ENCODE measurements around the gene TMIGD3.

TMIGD3 gene

GRCh38 chr1:111481387-111482221 is 21.8 kb downstream of the TMIGD3 start:
- Histone ChIP-seq H4K8ac (ENCODE audit: low read length) (no peak overlapping the region), H3K27me3 (ENCODE audit: control insufficient read depth in 1 of 2, insufficient read depth in 1 of 2, low read length in 2 of 2) (no peaks in the 10 kb centered on the region), H3K4ac (ENCODE audit: low read depth in 1 of 2, low read length in 2 of 2) (no peak overlapping the region), H3K36me3 (ENCODE audit: control insufficient read depth in 1 of 2, insufficient read depth in 2 of 2, low read depth in 1 of 2, low read length in 2 of 2) (no peaks in the 10 kb centered on the region), H2BK120ac (ENCODE audit: low read depth, low read length) (no peak overlapping the region), H2BK5ac (ENCODE audit: low read depth, low read length, poor library complexity, severe bottlenecking) (no peak overlapping the region), H2BK15ac (ENCODE audit: low read depth, poor library complexity, severe bottlenecking) (no peak overlapping the region), H2AK5ac (ENCODE audit: low read length, severe bottlenecking) (no peak overlapping the region), H2BK12ac (ENCODE audit: low read length in 2 of 2) (no peak overlapping the region), H4K91ac (ENCODE audit: low read length) (no peak overlapping the region), H3K27ac (ENCODE audit: low read length, poor library complexity, severe bottlenecking) (no peak overlapping the region), H3K9me3 (ENCODE audit: control insufficient read depth, low read length) (no peaks in the 10 kb centered on the region), H3K18ac (ENCODE audit: low read depth in 1 of 2, low read length in 2 of 2) (no peak overlapping the region), H3K4me2 (ENCODE audit: low read length, poor library complexity, severe bottlenecking) (no peak overlapping the region), H3K23ac (ENCODE audit: low read length in 2 of 2) (no peak overlapping the region), H3K9ac (ENCODE audit: low read length) (no peak overlapping the region), H3K79me1 (replicated peaks; ENCODE audit: low read length, poor library complexity, severe bottlenecking) (no peaks in the 10 kb centered on the region), H3K4me1 (ENCODE audit: control insufficient read depth, insufficient read depth, low read depth, low read length) (no peaks in the 10 kb centered on the region), H2AFZ (ENCODE audit: low read depth, low read length) (no peak overlapping the region), H3K4me3 (ENCODE audit: insufficient read depth in 1 of 2, low read depth in 1 of 2, low read length in 2 of 2) (no peak overlapping the region), H3K14ac (ENCODE audit: low read length in 2 of 2) (no peak overlapping the region)
- peak; percentile 77 for DNase-seq
- 53% methylated on average over 8 of the region's 8 CpGs for WGBS

GRCh38 chr1:111480674-111481073 is 22.8 kb downstream of the TMIGD3 start:
- Histone ChIP-seq H3K4me3 (ENCODE audit: insufficient read depth in 1 of 2, low read depth in 1 of 2, low read length in 2 of 2) (no peak overlapping the region), H2AK5ac (ENCODE audit: low read length, severe bottlenecking) (no peak overlapping the region), H2AFZ (ENCODE audit: low read depth, low read length) (no peak overlapping the region), H4K91ac (ENCODE audit: low read length) (no peak overlapping the region), H3K36me3 (ENCODE audit: control insufficient read depth in 1 of 2, insufficient read depth in 2 of 2, low read depth in 1 of 2, low read length in 2 of 2) (no peaks in the 10 kb centered on the region), H2BK12ac (ENCODE audit: low read length in 2 of 2) (no peak overlapping the region), H3K4me2 (ENCODE audit: low read length, poor library complexity, severe bottlenecking) (no peak overlapping the region), H2BK120ac (ENCODE audit: low read depth, low read length) (no peak overlapping the region), H3K18ac (ENCODE audit: low read depth in 1 of 2, low read length in 2 of 2) (no peak overlapping the region), H3K79me1 (replicated peaks; ENCODE audit: low read length, poor library complexity, severe bottlenecking) (no peaks in the 10 kb centered on the region), H3K9ac (ENCODE audit: low read length) (no peak overlapping the region), H3K14ac (ENCODE audit: low read length in 2 of 2) (no peak overlapping the region), H4K8ac (ENCODE audit: low read length) (no peak overlapping the region), H3K4me1 (ENCODE audit: control insufficient read depth, insufficient read depth, low read depth, low read length) (no peaks in the 10 kb centered on the region), H3K9me3 (ENCODE audit: control insufficient read depth, low read length) (no peaks in the 10 kb centered on the region), H3K4ac (ENCODE audit: low read depth in 1 of 2, low read length in 2 of 2) (no peak overlapping the region), H2BK5ac (ENCODE audit: low read depth, low read length, poor library complexity, severe bottlenecking) (no peak overlapping the region), H3K23ac (ENCODE audit: low read length in 2 of 2) (no peak overlapping the region), H3K27ac (ENCODE audit: low read length, poor library complexity, severe bottlenecking) (no peak overlapping the region), H2BK15ac (ENCODE audit: low read depth, poor library complexity, severe bottlenecking) (no peak overlapping the region), H3K27me3 (ENCODE audit: control insufficient read depth in 1 of 2, insufficient read depth in 1 of 2, low read length in 2 of 2) (no peaks in the 10 kb centered on the region)
- no peak for DNase-seq
- 67% methylated on average over 1 of the region's 1 CpG for WGBS

GRCh38 chr1:111476761-111477309 is 26.6 kb downstream of the TMIGD3 start:
- Histone ChIP-seq H3K4me2 (ENCODE audit: low read length, poor library complexity, severe bottlenecking) (no peak overlapping the region), H3K9me3 (ENCODE audit: control insufficient read depth, low read length) (no peaks in the 10 kb centered on the region), H2BK12ac (ENCODE audit: low read length in 2 of 2) (no peak overlapping the region), H2BK120ac (ENCODE audit: low read depth, low read length) (no peak overlapping the region), H3K14ac (ENCODE audit: low read length in 2 of 2) (no peak overlapping the region), H2AK5ac (ENCODE audit: low read length, severe bottlenecking) (no peak overlapping the region), H2AFZ (ENCODE audit: low read depth, low read length) (no peak overlapping the region), H2BK5ac (ENCODE audit: low read depth, low read length, poor library complexity, severe bottlenecking) (no peak overlapping the region), H3K4me3 (ENCODE audit: insufficient read depth in 1 of 2, low read depth in 1 of 2, low read length in 2 of 2) (no peak overlapping the region), H2BK15ac (ENCODE audit: low read depth, poor library complexity, severe bottlenecking) (no peak overlapping the region), H4K8ac (ENCODE audit: low read length) (no peak overlapping the region), H3K9ac (ENCODE audit: low read length) (no peak overlapping the region), H3K4me1 (ENCODE audit: control insufficient read depth, insufficient read depth, low read depth, low read length) (no peaks in the 10 kb centered on the region), H3K79me1 (replicated peaks; ENCODE audit: low read length, poor library complexity, severe bottlenecking) (no peaks in the 10 kb centered on the region), H3K18ac (ENCODE audit: low read depth in 1 of 2, low read length in 2 of 2) (no peak overlapping the region), H3K23ac (ENCODE audit: low read length in 2 of 2) (peak overlapping the region in 1 of 2 experiments; percentile 11), H4K91ac (ENCODE audit: low read length) (no peak overlapping the region), H3K36me3 (ENCODE audit: control insufficient read depth in 1 of 2, insufficient read depth in 2 of 2, low read depth in 1 of 2, low read length in 2 of 2) (peaks cover 0 to under 1% of the 10 kb centered on the region in 2 experiments), H3K27me3 (ENCODE audit: control insufficient read depth in 1 of 2, insufficient read depth in 1 of 2, low read length in 2 of 2) (no peaks in the 10 kb centered on the region), H3K27ac (ENCODE audit: low read length, poor library complexity, severe bottlenecking) (no peak overlapping the region), H3K4ac (ENCODE audit: low read depth in 1 of 2, low read length in 2 of 2) (no peak overlapping the region)
- DNase-seq = no peak
- 90% methylated on average over 2 of the region's 2 CpGs for whole genome bisulfite sequencing

GRCh38 chr1:111476214-111476613 is 27.2 kb downstream of the TMIGD3 start:
- H3K4ac ChIP-seq (ENCODE audit: low read depth in 1 of 2, low read length in 2 of 2) = no peak overlapping the region
- no peak overlapping the region for H4K8ac ChIP-seq (ENCODE audit: low read length)
- H3K36me3 ChIP-seq (ENCODE audit: control insufficient read depth in 1 of 2, insufficient read depth in 2 of 2, low read depth in 1 of 2, low read length in 2 of 2) = peaks cover 0 to 6% of the 10 kb centered on the region in 2 experiments
- H3K27me3 ChIP-seq (ENCODE audit: control insufficient read depth in 1 of 2, insufficient read depth in 1 of 2, low read length in 2 of 2) = no peaks in the 10 kb centered on the region
- no peaks in the 10 kb centered on the region for H3K4me1 ChIP-seq (ENCODE audit: control insufficient read depth, insufficient read depth, low read depth, low read length)
- no peak overlapping the region for H3K4me2 ChIP-seq (ENCODE audit: low read length, poor library complexity, severe bottlenecking)
- no peak overlapping the region for H2BK5ac ChIP-seq (ENCODE audit: low read depth, low read length, poor library complexity, severe bottlenecking)
- H4K91ac ChIP-seq (ENCODE audit: low read length) = no peak overlapping the region
- DNase-seq = no peak
- H2BK15ac ChIP-seq (ENCODE audit: low read depth, poor library complexity, severe bottlenecking) = no peak overlapping the region
- no peaks in the 10 kb centered on the region for H3K9me3 ChIP-seq (ENCODE audit: control insufficient read depth, low read length)
- no peak overlapping the region for H3K4me3 ChIP-seq (ENCODE audit: insufficient read depth in 1 of 2, low read depth in 1 of 2, low read length in 2 of 2)
- H2BK12ac ChIP-seq (ENCODE audit: low read length in 2 of 2) = no peak overlapping the region
- H2AFZ ChIP-seq (ENCODE audit: low read depth, low read length) = no peak overlapping the region
- no peak overlapping the region for H2AK5ac ChIP-seq (ENCODE audit: low read length, severe bottlenecking)
- H3K79me1 ChIP-seq (replicated peaks; ENCODE audit: low read length, poor library complexity, severe bottlenecking) = no peaks in the 10 kb centered on the region
- H3K14ac ChIP-seq (ENCODE audit: low read length in 2 of 2) = no peak overlapping the region
- no peak overlapping the region for H3K27ac ChIP-seq (ENCODE audit: low read length, poor library complexity, severe bottlenecking)
- no peak overlapping the region for H3K18ac ChIP-seq (ENCODE audit: low read depth in 1 of 2, low read length in 2 of 2)
- H3K23ac ChIP-seq (ENCODE audit: low read length in 2 of 2) = no peak overlapping the region
- no peak overlapping the region for H2BK120ac ChIP-seq (ENCODE audit: low read depth, low read length)
- no peak overlapping the region for H3K9ac ChIP-seq (ENCODE audit: low read length)

All from mesenchymal stem cell (in vitro differentiated cells and primary cell).